ENCODE data around the gene NEO1.

- TF ChIP-seq EZH2 (IDR thresholded peaks at IDR 0.05) (no peak), POLR2AphosphoS5 (IDR thresholded peaks at IDR 0.05; ENCODE audit: borderline replicate concordance, low read depth, low read length) (no peak), FOXP2 (optimal IDR thresholded peaks at IDR 0.05; ENCODE audit: control extremely low read depth, extremely low read length, insufficient read depth) (no peak)
Observed at GRCh38 chr15:73328981-73329380, 276.7 kb downstream of the NEO1 start.

Measured in SK-N-MC (cell line).